Fibroblast of lung (primary cell): ENCODE data around the gene MATN4.

Experiments used
- CTCF ChIP-seq, 2 donors: IDR thresholded peaks in 1 of 2; conservative IDR thresholded peaks in 1 of 2; 1 replicate in 1 of 2; 2 replicates in 1 of 2; pipeline ENCODE4 v1.5.1; 2011 to 2012; ENCODE audit warnings: low read length in 2 of 2, control low read depth in 1 of 2, inconsistent platforms in 1 of 2, low read depth in 1 of 2, mild to moderate bottlenecking in 1 of 2
- EZH2 ChIP-seq: IDR thresholded peaks from 2 replicates; pipeline ENCODE4 v1.5.1; 2012; ENCODE audit warnings: low read length, control low read depth, mild to moderate bottlenecking; ENCODE audit errors: missing control alignments

DNA sequence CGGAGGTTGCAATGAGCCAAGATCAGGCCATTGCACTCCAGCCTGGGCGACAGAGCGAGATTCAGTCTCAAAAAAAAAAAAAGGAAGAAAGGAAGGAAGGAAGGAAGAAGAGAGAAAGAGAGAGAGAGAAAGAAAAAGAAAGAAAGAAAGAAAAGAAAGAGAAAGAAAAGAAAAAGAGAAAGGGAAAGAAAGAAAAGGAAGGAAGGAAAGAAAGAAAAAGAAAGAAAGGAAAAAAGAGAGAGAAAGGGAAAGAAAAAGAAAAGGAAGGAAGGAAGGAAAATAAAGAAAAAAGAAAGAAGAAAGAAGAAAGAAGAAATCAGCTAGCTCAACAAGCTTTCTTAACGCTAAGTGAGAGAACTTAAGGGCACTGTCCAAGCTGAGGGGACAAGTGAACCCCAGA, 7.6 kb upstream of the MATN4 start:
- no peak for TF ChIP-seq CTCF (conservative IDR thresholded peaks at IDR 0.05 in 1 of 2, IDR thresholded peaks at IDR 0.05 in 1 of 2; ENCODE audit: low read depth in 1 of 2, low read length in 2 of 2)
- TF ChIP-seq EZH2: no peak
